HepG2 (cell line): ENCODE results near the gene MSI2.

ENCODE experiments used
- MXI1 ChIP-seq: IDR thresholded peaks from 3 replicates; pipeline ENCODE4 v1.6.1; 2012; ENCODE audit warnings: low read depth, low read length, inconsistent platforms, borderline replicate concordance
- USF2 ChIP-seq, 2 experiments: sonication (generic) in 1 of 2; formaldehyde crosslinking in 1 of 2; IDR thresholded peaks; 2 replicates each; pipeline versions ENCODE4 v1.5.1 to v1.6.1; 2011 to 2020; ENCODE audit warnings: borderline replicate concordance in 1 of 2, low read depth in 1 of 2, low read length in 1 of 2, mild to moderate bottlenecking in 1 of 2, missing genetic modification reagents in 1 of 2, moderate library complexity in 1 of 2

GRCh38 chr17:57312242-57312641, 55.9 kb downstream of the MSI2 start:
- TF ChIP-seq USF2 (IDR thresholded peaks at IDR 0.05; ENCODE audit: low read depth, low read length), result no peak
- TF ChIP-seq USF2 (CRISPR knock-in tag; IDR thresholded peaks at IDR 0.05; ENCODE audit: borderline replicate concordance), result no peak
- no peak for TF ChIP-seq MXI1
